K562 (cell line): ENCODE measurements around the gene CYP2R1. TPM values are rescaled to one million over a fixed set of nuclear protein-coding genes. Genes with fewer than 3 reads are reported as not detected.

Experiments used
- ARID3A ChIP-seq: IDR thresholded peaks from 2 replicates; pipeline ENCODE4 v1.6.1; 2012; ENCODE audit warnings: low read depth, low read length, improper control_type of control experiment, borderline replicate concordance
- DNMT1 ChIP-seq: fragments of 450-650 bp; IDR thresholded peaks from 2 replicates; pipeline ENCODE4 v1.6.1; 2016; ENCODE audit warnings: antibody characterized with exemption, mild to moderate bottlenecking
- E2F8 ChIP-seq: fragments of 450-650 bp; IDR thresholded peaks from 2 replicates; pipeline ENCODE4 v1.7.1; 2018; ENCODE audit warnings: mild to moderate bottlenecking, low read depth; ENCODE audit not compliant: partially characterized antibody
- ELF1 ChIP-seq: fragments of 200-800 bp; sonication (Bioruptor generic); IDR thresholded peaks from 2 replicates; pipeline ENCODE4 v1.6.1; 2016; ENCODE audit warnings: missing genetic modification characterization, missing compliant biosample characterization
- EP400 ChIP-seq: fragments of 450-650 bp; IDR thresholded peaks from 2 replicates; pipeline ENCODE4 v1.6.1; 2017; ENCODE audit warnings: antibody characterized with exemption, mild to moderate bottlenecking, moderate library complexity
- FOSL1 ChIP-seq: fragments of 200-800 bp; sonication (Bioruptor generic); conservative IDR thresholded peaks from 2 replicates; pipeline ENCODE4 v1.6.1; 2016; ENCODE audit warnings: missing genetic modification characterization, missing compliant biosample characterization
- HNRNPK ChIP-seq: fragments of 200-400 bp; formaldehyde crosslinking; IDR thresholded peaks from one replicate; pipeline ENCODE4 v1.6.1; 2018; ENCODE audit warnings: mild to moderate bottlenecking, low read depth, low read length; ENCODE audit not compliant: poor library complexity, severe bottlenecking
- MAFG ChIP-seq: fragments of 450-650 bp; conservative IDR thresholded peaks from 2 replicates; pipeline ENCODE4 v1.6.1; 2016; ENCODE audit warnings: missing genetic modification characterization, missing compliant biosample characterization
- MCM3 ChIP-seq: fragments of 450-650 bp; IDR thresholded peaks from 2 replicates; pipeline ENCODE4 v1.6.1; 2016
- POLR2A ChIP-seq: fragments of 450-650 bp; conservative IDR thresholded peaks from 2 replicates; pipeline ENCODE4 v1.6.1; 2016
- POU5F1 ChIP-seq: fragments of 150-350 bp; IDR thresholded peaks from 2 replicates; pipeline ENCODE4 v1.6.1; 2014; ENCODE audit warnings: borderline replicate concordance, low read length, low read depth, mild to moderate bottlenecking; ENCODE audit not compliant: partially characterized antibody
- RAD21 ChIP-seq, 2 experiments: fragments of 250-450 bp in 1 of 2; fragments of 450-650 bp in 1 of 2; sonication (Bioruptor Pico) in 1 of 2; formaldehyde crosslinking in 1 of 2; IDR thresholded peaks in 1 of 2; conservative IDR thresholded peaks in 1 of 2; 2 replicates each; pipeline versions ENCODE4 v1.4.0 to v1.8.0; 2020 to 2022; ENCODE audit warnings: mild to moderate bottlenecking in 2 of 2, moderate library complexity in 1 of 2
- TRIM28 ChIP-seq: fragments of 450-650 bp; IDR thresholded peaks from 2 replicates; pipeline ENCODE4 v1.6.1; 2017
- ZMIZ1 ChIP-seq, 2 experiments: fragments of 150-350 bp in 1 of 2; IDR thresholded peaks; 2 replicates each; pipeline ENCODE4 v1.6.1; 2012 to 2016; ENCODE audit warnings: low read depth in 2 of 2, low read length in 2 of 2, mild to moderate bottlenecking in 1 of 2, moderate library complexity in 1 of 2
- polyA plus RNA-seq, 8 experiments: library from polyadenylated mRNA; depleted of rRNA in 4 of 8; stranded (reverse) in 5 of 8; unstranded in 3 of 8; fragments of >200 nt; fragmentation: Nextera tagmentation in 2 of 8; fragmentation: Illumina TruSeq in 1 of 8; extraction: Ambion mirVana in 2 of 8; extraction: Trizol in 1 of 8; gene quantifications; 2 replicates each; pipeline versions ENCODE4 v1.2.1 to v1.2.3, GENCODE V29; 2011 to 2014; ENCODE audit warnings: inconsistent platforms in 1 of 8, missing spikeins in 1 of 8
- total RNA-seq, 7 experiments: library from RNA; depleted of rRNA in 6 of 7; stranded (reverse); fragments of >200 nt in 6 of 7; fragmentation: Illumina TruSeq in 2 of 7; extraction: Trizol in 2 of 7; gene quantifications; 2 replicates each; pipeline versions ENCODE4 v1.2.1 to v1.2.3, GENCODE V29; 2011 to 2021; ENCODE audit warnings: low replicate concordance in 1 of 7
- TF ChIP-seq, protein P1 (sequence below): fragments of 250-450 bp; sonication (Bioruptor Pico); IDR thresholded peaks from 2 replicates; pipeline ENCODE4 v1.4.0; 2020; ENCODE audit warnings: mild to moderate bottlenecking
- TF ChIP-seq, protein P2 (sequence below): sonication (generic); formaldehyde crosslinking; IDR thresholded peaks from 2 replicates; pipeline ENCODE4 v1.9.0; 2022; ENCODE audit warnings: mild to moderate bottlenecking, missing genetic modification reagents
- TF ChIP-seq, protein P3 (sequence below): fragments of 450-650 bp; conservative IDR thresholded peaks from 2 replicates; pipeline ENCODE4 v1.6.1; 2016; ENCODE audit warnings: missing genetic modification characterization, low read depth, mild to moderate bottlenecking, missing compliant biosample characterization, moderate library complexity

Gene CYP2R1
- total and polyA plus RNA-seq, 9 of the 15 experiments (the other 6 are each of a cell fraction or from before 2014, with no cell fraction given): 19.4 to 40.5 (median 29.4) TPM

DNA sequence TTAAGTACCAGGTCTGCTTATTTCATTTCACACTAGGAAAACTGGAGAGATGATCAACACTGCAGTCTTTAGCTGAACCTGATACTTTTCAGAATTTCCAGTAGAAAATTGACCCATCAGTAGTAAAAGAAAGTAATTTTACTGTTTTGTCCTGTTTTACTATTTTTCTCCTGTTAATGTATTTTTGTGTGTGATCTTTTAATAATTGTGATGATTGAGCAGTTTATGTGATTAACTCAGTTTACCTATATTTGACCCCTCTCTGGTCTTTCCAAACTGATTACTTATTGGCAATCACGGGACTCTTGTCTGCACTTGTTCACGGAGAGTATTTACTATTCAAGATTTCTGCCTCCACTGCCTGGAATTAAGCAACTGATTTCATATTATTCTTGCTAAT, 546 bp upstream of the CYP2R1 start (continued):
- TF ChIP-seq E2F8 (peak; percentile 5), MCM3 (no peak), EP400 (no peak), POU5F1 (no peak), HNRNPK (no peak), RAD21 (CRISPR knock-in tag; conservative IDR thresholded peaks at IDR 0.05 in 1 of 2, IDR thresholded peaks at IDR 0.05 in 1 of 2) (0 out of 4 replicates have a peak, but pooled peaks of 1 of the 2 experiments have one; percentile 4), ZMIZ1 (IDR thresholded peaks at IDR 0.05; ENCODE audit: low read depth in 2 of 2, low read length in 2 of 2) (no peak), ELF1 (tag) (no peak), TRIM28 (no peak), ARID3A (no peak), MAFG (tag) (peak; percentile 33), POLR2A (no peak), FOSL1 (no peak), DNMT1 (no peak)
- TF ChIP-seq, protein P1, sequence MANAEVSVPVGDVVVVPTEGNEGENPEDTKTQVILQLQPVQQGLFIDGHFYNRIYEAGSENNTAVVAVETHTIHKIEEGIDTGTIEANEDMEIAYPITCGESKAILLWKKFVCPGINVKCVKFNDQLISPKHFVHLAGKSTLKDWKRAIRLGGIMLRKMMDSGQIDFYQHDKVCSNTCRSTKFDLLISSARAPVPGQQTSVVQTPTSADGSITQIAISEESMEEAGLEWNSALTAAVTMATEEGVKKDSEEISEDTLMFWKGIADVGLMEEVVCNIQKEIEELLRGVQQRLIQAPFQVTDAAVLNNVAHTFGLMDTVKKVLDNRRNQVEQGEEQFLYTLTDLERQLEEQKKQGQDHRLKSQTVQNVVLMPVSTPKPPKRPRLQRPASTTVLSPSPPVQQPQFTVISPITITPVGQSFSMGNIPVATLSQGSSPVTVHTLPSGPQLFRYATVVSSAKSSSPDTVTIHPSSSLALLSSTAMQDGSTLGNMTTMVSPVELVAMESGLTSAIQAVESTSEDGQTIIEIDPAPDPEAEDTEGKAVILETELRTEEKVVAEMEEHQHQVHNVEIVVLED (CRISPR knock-in tag): no peak
- TF ChIP-seq, protein P2, sequence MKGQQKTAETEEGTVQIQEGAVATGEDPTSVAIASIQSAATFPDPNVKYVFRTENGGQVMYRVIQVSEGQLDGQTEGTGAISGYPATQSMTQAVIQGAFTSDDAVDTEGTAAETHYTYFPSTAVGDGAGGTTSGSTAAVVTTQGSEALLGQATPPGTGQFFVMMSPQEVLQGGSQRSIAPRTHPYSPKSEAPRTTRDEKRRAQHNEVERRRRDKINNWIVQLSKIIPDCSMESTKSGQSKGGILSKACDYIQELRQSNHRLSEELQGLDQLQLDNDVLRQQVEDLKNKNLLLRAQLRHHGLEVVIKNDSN (CRISPR knock-in tag): no peak
- TF ChIP-seq, protein P3, sequence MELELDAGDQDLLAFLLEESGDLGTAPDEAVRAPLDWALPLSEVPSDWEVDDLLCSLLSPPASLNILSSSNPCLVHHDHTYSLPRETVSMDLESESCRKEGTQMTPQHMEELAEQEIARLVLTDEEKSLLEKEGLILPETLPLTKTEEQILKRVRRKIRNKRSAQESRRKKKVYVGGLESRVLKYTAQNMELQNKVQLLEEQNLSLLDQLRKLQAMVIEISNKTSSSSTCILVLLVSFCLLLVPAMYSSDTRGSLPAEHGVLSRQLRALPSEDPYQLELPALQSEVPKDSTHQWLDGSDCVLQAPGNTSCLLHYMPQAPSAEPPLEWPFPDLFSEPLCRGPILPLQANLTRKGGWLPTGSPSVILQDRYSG (tag): no peak
